GM19452 (cell line): Measurements from ENCODE around the gene SPNS3.
A peak's percentile ranks its signal among the peaks of the same experiment; 100 is the strongest.

Experiments used
- ATAC-seq: cut with Tn5 transposase; IDR thresholded peaks from one replicate; pipeline ENCODE4 v1.9.1; 2021; ENCODE audit not compliant: unreplicated experiment

The SPNS3 gene

DNA sequence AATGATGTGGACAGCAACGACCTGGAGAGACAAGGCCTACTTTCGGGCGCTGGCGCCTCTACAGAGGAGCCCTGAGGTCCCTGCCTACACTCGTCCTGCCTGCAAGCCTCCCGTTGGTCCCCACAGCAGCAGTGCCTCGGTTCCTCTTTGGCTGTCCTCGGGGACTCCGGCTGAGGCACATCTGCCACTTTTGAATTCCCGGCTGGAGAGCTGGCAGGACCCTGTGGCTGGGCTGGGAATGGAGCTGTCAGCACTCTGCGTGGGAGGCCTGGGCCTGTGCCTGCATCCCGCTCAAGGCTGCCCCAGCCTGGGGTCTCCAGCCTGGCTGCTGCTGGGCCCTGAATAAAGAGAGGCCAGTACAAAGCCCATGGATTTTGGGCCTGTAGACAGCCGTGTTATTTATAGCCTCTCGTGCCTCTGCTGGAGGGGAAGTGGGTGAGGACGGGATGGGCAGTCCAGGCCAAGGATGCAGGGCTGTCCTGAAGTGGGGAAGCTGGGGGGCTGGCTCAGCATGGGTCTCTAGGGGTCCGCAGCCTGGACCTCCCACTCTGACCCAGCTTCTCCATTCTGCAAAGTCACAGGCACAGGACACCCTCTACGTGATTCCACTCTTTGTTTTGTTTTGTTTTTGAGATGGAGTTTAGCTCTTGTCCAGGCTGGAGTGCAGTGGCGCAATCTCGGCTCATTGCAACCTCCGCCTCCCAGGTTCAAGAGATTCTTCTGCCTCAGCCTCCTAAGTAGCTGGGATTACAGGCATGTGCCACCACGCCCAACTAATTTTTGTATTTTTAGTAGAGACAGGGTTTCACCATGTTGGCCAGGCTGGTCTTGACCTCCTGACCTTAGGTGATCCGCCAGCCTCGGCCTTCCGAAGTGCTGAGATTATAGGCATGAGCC is 54.3 kb downstream of the SPNS3 start:
- no peak for ATAC-seq

DNA sequence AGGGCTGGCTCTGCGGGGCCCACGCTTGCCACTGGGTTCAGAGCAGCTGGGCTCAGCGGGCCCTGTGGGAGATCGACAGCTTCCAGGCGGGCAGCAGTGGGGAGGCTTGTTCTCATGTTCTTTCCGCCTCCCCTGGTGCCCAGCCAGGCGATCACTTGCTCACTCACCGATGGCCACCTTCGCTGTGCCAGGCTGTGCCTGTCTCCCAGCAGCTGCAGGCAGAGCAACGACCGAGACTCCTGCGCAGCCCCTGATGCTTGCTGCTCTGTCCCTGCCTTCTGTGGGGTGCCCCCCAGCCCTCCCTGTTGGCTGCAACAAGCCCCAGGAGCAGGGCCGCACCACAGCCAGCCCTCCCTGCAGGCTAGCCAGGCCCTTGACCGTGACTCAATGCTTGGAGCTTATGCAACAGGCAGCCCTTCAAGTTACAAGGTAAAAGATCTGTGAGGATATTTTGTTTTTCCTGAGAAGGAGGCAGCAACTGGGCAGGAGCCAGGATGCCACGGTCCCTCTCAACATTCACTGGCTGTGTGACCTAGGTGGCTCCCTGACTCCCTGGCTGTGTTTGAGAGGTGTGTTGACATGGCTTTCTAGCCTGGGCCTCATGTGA is 55.4 kb downstream of the SPNS3 start:
- no peak for ATAC-seq

DNA sequence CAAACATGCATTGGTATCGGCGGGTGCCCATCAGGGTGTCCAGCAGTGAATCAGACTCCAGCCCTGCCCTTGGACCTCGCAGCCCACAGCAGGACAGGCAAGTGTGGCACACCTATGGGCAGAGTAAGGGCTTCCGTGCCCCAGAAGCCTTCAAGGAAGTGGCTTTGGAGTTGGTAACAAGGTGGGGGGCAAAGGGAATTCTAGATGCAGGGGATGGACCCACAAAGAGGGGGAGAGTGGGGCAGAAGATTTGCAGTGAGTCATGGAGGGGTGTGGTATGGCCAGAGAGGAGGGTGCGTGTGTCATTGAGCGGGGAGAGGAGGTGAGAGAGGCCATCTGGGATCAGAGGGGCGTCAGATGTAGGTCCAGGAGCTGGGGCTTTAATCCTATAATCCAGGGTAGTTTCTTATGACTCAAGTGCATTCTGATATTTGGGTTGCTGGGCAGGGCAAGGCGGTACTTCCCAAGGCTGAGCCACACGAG is 56.4 kb downstream of the SPNS3 start:
- ATAC-seq: no peak

DNA sequence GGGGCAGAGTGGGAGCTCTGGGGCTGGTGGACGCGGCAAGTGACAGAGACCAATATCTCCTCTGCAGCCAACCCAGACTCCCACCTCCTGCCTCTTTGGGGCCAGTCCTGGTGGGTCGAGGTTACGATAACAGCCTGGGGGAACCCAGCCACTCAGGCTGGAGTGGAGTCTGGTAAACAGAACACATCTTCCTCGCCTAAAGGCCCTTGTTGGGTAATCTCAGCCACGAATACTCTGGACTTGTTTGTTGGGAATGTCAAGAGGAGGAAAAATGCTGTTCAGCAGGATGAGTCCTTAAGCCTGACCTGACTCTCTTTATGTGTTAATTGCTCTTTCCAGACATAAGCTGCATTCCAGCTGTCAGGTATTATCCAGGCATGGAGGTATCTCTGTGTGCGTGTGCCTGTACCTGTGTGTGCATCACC is 56.9 kb downstream of the SPNS3 start:
- no peak for ATAC-seq

DNA sequence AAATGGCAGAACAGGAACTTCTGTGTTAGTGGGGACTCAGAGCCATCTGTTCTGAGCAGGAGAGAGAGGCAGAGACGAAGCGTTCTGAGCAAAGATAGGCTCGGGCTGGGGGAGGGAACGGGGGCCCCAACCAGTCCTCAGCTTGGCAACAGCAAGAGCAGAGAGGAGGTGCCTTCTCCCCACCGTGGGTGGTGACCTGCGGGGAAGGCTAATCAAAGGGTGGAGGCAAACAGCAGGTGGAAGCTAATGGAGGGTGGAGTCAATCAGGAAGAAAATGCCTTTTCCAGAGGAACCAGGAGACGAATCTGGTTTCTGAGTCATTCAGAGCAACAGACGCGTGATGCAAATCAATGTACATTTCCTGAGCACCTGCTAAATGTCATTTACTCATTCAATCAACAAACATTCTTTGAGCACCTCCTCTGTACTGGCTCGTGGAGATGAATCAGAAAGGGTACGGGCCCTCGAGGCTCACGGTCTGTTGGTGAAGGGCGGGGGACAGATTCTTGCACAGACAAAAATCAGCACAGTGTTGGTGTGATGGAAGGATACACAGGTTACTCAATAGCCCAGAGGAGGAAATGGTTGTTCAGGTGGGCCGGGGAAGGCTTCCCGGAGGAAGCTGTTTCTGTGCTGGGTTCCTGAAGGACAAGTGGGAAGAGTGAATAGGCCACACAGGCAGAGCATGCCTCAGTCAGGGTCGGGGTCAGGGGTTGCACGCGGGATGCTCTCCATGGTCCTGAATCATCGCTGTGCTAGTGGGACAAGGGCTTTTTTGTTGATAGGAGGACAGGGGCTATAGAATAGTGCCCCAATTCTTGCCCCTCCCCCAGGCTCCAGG is 59.2 kb downstream of the SPNS3 start:
- no peak for ATAC-seq

DNA sequence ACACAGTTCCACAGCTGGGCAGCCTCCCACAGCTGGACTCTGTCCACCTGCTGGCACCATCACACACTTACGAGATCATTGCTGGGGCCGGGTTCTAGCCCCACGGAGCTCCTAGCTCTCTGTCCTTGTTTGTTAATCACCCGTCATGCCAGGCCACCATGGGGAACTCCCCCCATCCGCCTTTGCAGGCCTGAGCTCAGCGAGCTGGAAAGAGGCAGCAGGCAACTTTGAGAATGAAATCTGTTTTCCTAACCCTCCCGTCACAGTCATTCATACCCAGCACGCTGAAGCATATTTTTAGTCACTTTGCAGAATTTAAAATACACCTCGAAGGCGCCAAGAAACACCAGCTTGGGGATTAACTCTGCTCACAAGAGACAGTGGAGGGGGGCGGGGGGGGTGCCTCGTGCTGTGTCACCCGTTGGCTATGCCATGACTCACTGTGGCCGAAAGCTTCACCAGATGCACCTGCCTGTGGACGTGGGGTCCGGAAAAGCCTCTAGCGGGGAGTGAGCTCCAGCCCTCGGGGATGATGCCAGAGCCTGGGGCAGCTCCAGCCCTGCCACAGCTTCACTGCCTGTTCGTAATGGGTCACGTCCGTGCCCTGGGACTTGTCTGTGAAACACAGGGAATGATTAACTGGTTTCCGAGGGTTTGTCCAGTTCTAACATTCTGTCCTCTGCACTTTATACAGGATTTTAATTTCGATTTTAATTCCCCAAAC is 63.5 kb downstream of the SPNS3 start:
- no peak for ATAC-seq

DNA sequence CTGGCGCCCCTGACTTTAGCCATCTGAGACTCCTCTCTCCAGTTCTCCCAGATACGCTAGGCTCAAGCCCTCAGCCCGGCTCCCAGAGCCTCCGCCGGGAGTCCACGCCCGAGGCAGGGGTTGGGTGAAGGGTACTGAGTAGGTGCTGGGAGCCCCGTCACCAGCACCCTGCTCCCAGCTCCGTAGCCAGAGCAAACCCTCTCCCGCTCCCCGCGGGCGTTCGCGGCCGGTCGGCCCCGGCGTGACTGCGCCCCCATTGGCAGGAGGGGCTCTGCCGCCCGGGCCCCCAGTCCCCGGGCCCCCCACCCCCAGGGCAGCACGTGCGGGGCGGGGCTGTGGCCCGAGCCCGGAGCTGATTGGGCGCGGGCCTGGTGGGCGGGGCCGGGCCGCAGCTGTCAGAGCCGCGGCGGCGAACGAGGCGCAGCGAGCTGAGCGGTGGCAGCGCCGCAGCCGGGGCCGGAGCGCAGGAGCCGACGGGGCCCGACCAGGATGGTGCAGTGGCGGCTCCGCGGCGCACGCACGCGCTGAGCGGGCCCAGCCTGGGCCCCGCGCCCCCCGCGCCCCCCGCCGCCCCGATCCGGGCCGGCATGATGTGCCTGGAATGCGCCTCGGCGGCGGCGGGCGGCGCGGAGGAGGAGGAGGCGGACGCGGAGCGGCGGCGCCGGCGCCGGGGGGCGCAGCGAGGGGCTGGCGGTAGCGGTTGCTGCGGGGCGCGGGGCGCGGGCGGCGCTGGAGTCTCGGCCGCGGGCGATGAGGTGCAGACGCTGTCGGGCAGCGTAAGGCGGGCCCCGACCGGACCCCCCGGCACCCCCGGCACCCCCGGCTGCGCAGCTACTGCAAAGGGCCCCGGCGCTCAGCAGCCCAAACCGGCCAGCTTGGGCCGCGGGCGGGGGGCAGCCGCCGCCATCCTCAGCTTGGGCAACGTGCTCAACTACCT is 65.0 kb downstream of the SPNS3 start, which contains the start of gene SPNS2:
Gene SPNS2, plus strand, starts transcription at position 421 of the 937 bp plus-strand sequence. Its CDS starts 167 bp downstream, at position 588.
- ATAC-seq: peak; percentile 70

DNA sequence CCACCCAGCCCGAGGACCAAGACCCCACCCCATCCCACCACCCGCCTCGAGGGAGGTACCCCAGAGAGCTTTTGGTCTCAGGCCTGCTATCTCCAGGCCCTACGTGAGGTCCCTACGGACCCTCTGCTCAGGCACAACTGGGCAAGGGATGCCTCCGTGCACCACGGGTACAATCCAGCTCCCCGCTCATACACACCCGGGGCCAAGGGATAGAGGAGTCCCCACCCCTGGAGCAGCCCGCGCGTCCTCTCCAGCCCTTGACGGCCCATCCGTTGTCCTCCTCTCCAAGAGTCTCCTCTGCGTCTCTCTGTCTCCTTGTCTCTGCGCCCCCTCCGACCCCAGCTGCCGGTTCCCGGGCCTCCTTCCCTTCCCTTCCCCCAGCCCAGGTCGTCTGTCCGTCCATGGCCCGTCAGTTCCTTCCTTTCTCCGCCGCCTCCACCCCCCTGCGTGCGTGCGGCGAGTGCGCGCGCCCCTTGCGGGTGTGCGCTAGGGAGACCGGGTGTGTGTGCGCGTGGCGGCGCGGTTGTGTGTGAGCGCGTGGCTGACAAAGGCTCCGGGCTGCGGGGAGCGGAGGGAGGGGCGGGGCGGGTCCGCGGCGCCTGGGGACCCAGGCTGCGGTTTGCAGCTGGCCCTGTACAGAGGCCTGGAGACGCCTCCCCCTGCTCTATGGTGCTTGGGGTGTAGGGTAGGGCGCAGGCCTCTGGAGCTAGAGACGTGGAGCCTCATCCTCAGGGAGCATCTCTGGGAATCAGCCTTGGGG is 65.9 kb downstream of the SPNS3 start:
- no peak for ATAC-seq

DNA sequence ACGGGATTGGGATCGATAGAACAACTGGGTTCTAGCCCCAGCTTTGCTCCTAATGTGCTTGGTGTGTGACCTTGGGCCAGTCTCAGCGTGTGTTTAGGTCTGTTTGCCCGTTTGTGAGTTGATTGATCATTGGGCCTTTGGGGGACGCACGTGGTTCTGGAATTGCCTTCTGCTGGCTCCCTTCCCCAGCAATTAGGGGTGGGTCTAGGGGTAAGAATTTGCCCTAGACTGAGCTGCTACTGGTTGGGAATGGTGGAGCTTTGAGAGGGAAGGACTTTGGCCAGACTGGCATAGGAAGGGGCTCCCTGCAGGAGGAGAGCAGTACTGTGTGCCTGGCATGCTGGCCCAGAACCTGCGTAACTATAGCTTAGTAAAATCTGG is 66.4 kb downstream of the SPNS3 start:
- no peak for ATAC-seq

DNA sequence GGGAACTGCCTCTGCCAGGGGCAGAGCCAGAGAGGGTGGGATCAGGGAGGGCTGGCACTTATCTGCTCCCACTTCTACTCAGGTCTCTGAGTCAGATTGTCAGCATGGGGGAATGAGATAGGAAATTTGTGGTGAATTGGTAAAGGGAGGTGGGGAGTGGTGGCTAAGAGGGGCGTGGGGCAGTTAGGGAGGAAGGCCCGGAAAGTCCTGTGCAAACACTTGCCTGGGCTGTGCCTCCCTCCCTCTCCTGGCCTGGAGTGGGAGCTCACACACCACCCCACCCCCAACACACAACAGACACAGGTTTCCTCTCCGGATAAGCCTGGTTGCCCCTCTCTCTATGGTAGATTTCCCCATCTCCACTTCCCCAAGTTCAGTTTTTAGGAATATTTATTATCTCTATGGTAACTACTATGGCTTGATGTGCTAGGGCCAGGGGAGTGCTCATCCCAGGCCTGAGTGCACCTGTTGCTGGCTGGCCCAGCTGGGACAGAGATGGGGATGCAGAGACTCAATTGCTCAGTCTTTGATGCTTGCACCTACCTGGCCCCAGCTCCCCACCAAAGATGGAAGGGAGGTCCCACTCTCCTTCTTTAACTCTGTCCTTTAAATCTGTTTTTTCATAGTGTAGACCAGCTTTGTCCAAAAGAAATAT is 67.7 kb downstream of the SPNS3 start:
- no peak for ATAC-seq

DNA sequence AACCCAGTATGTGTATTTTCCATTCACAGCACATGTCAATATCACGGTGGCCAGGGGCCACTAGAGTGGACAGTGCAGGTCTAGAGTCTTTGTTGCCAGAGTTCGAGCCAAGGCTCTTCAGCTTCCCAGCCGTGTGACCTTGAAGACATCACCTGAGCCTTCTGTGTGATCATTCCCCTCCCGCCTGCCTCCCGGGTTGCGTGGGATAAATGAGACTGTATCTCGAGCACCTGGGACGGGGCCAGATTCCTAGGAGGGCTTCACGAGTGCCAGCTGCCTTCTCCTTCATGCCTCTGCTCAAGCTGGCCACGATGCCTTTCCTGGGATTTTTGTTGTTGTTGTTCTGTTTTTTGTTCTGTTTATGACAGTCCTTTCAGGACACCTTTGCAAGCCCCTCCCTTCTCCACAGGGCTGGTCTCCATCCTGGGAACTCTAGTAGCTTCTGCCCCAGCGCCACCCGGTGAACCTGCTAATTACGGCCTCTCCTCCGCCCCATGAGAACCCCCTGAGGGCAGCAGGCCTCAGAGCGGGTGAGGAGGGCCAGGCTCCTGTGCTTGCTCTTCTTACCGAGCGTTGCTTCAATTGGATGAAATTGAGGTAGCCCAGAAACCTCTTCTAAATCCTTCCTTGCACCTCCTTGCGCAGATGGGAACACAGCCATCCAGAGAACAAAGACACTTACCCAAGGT is 68.9 kb downstream of the SPNS3 start:
- no peak for ATAC-seq

DNA sequence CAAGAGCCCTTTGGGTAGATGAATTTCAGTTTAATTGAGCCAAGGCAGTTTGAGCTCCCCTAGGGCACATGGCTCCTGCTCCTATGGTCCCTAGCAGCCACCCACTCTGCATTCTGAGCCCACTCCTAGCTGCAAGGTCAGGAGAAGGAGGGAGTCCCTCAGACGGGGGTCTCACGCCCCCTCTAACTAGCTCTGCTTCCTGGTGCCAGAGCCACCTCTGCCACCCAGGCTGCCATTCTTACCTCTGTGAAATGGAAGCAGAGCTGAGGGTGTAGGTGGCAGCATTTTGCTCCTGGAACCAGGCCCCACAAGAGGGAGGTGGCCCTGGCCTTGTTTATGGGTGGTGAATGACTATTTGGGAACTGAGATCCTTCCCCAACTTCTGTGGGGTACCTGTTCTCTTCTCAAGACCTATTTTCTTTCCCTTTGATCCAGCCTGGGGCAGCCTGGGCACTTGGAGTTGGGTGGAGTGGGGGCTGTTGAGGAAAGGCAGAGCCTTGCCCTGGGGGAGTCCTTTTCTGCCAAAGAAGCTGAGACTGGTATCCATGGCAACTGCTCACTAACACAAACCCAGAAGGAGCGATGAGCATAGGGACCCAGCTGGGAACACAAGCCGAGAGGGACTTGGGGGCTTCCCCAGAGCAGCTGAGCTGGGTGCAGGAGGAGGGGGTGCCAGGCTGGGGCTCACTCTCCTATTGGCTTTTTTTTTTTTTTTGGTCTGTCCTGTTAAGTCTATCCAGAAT is 69.7 kb downstream of the SPNS3 start:
- no peak for ATAC-seq

DNA sequence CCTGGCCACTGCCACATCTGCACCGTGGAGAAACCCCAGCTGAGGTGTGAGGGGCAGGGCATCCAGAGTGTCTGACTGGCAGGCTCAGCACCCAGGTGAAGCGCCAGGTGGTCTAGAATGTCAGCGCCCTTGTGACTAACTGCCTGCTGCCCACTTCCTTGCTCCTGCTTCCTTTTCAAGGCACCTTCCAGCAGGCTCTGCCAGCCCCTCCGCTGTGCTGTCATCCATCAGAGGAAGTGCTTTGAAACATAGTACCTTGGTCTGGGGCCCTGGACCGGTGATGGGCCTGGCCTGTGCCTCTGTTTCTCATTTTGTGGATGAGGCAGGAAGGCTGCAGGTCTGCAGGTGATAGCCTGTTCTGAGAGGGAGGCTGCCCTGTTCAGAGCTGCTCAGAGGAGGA is 70.4 kb downstream of the SPNS3 start:
- no peak for ATAC-seq

DNA sequence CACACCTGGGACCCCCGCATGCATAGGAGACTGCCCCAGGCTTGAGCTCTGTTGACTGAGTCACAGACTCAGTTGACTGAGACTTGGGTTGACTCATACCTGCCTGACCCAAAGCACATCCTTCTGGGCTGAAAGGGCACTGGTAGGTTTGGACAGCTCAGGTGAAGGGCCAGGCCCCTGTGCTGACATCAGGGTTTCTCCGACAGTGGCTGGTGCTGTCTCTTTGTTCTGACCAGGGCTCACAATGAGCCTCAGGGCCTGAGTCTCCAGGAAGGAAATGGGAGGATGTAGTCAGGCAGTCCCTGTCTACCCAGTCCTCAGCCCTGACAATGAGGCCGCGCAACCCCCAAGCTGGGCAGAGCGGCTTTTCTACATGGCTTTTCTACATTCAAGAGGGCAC is 71.4 kb downstream of the SPNS3 start:
- no peak for ATAC-seq

DNA sequence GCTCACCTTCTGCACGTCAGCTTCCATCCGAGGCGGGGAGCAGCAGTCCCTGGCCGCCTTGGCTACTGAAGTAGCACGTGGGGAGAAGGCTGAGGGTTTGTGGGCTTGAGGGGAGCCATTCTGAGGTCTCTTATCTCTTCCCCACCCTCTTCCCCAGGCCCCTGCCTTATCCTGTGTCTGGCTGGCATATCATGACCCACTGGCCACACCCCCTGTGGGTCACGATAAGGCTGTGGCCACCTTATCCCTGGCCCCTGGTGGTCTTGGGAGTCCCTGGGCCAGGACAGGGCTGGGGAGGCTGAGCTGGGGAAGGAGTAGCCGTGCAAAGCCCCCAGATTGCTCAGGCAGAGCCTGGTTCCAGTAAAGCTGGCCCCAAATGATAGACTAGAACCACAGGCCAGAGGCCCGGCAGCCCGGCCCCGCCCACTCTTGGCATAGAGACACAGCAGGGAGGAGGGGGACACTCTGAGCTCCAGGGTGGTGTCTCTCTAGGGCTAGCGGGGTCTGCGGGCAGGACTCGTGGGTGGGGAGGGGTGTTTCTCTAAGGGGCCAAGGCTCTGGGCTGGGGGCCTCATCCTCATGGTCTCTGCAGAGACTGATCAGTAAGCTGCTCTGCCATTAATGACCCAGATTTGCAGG is 72.6 kb downstream of the SPNS3 start:
- ATAC-seq: no peak

DNA sequence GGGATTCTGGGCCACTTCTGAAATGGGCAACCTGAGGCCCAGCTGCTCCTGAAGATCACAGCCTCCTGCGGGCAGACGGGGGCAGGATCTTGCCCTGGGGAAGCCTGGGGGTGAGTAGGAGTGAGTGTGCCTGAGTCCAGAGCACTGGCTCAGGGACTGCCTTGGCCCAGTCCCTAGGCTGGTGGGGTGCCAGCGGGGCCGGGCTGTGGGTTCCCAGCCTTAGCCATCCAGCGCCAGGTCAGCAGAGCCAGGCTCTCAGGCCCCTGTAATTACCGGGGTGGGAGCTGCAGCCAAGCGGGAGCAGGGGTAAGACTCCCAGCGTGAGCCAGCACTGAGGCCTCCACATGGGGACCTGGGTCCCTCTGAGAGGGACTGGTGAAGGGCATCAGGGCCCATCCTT is 73.2 kb downstream of the SPNS3 start:
- no peak for ATAC-seq
